HG02642 (cell line): Measurements from ENCODE around the gene AHRR.
A peak's percentile ranks its signal among the peaks of the same experiment; 100 is the strongest.

ENCODE experiments used
- ATAC-seq: cut with Tn5 transposase; IDR thresholded peaks from one replicate; pipeline ENCODE4 v1.9.1; 2021; ENCODE audit warnings: mild to moderate bottlenecking; ENCODE audit not compliant: unreplicated experiment, poor library complexity

The AHRR gene

GRCh38 chr5:451587-452458 lies 130.3 kb downstream of the AHRR start:
- no peak for ATAC-seq

GRCh38 chr5:452978-453710 lies 131.6 kb downstream of the AHRR start:
- no peak for ATAC-seq

GRCh38 chr5:453725-454481 lies 132.4 kb downstream of the AHRR start:
- no peak for ATAC-seq

- no peak for ATAC-seq
Measured at GRCh38 chr5:454936-455335, 133.4 kb downstream of the AHRR start.

DNA sequence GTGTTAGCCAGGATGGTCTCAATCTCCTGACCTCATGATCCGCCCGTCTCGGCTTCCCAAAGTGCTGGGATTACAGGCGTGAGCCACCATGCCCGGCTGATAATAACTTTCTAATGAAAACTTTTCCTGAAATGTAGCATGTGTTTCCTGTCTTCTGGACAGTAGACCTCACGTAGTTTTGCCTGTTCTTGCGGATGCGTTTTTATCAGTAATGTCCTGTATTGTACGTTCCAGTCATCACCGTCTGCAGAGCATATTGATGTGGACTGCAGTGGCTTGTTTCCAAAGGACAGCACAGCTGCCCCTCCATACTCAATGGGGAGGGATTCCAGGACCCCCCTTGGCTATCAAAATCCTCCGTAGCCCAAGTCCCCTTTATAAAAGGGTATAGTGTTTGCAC lies 134.3 kb downstream of the AHRR start:
- ATAC-seq: no peak

DNA sequence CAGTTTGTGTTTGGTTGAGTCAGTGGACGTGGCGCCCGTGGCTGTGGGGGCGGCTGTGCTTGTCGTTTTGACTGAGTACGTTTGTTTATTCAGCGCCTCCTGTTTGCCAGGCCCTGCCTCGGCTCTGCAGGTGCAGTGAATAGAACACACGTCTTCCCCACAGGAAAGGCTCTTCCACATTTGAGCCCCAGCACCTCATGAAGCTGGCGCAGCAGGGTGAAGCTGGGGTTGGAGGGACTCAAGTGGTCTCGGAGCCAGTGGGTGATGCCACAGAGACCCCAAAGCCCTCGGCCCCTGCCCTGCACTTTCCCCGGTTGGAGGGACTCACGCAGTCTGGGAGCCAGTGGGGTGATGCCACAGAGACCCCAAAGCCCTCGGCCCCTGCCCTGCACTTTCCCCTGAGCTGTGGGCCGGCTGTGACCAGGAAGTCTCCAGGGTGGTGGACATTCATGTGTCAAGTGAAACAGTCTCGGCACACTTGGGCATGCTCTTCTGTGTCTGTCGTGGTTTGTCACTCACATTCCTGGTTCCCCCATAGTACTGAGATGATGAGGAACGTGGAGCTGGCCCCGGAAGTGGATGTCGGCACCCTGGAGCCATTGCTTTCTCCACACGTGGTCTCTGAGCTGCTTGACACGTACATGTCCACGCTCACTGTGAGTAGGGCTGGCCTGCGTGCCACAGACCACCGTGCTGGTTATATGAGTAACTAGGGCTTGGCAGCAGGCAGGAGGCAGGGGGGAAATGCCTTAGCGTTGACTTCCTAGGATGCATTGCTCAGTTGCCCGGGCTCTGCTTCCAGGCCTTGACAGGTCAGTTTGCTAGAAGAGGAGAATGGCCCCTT lies 135.1 kb downstream of the AHRR start:
- ATAC-seq: no peak

GRCh38 chr5:457195-457961 lies 135.9 kb downstream of the AHRR start:
- ATAC-seq: no peak

DNA sequence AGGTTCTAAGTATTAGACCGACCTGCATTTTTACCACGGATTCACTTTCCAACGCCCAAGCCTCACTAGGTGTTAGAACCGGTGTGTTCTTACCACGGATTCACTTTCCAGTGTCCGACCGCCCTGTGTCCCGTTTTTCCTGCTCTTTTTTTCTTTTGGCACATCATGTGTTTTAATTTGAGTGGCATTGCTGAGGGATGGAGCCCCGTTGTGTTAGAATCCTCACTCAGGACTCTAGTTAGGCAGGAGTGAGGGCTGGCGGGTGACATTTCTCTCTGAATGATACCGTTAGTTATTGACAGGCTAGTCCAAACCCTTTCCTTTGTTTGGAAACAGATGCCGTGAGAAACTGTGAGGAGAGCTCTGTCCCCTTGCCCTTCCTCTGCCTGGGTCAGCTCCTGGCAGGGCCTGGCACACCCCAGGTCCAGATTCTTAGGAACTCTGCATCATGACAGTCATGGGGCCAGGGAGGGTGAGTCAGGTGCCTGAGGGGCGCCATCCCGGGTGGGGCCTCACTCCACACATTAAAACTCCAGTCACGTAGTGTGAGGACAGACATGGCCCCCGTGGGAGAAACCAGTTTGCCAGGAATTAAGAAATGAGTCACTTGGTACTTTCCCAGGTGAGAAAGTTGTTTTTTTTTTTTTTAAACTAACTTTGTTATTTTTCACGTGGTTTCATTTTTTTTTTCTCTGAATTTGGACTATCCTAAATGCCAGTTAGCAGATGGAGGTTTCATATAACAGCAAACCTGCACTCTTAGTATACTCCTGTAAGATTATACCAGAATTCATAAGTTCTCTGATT lies 137.2 kb downstream of the AHRR start:
- peak; percentile 62 for ATAC-seq

DNA sequence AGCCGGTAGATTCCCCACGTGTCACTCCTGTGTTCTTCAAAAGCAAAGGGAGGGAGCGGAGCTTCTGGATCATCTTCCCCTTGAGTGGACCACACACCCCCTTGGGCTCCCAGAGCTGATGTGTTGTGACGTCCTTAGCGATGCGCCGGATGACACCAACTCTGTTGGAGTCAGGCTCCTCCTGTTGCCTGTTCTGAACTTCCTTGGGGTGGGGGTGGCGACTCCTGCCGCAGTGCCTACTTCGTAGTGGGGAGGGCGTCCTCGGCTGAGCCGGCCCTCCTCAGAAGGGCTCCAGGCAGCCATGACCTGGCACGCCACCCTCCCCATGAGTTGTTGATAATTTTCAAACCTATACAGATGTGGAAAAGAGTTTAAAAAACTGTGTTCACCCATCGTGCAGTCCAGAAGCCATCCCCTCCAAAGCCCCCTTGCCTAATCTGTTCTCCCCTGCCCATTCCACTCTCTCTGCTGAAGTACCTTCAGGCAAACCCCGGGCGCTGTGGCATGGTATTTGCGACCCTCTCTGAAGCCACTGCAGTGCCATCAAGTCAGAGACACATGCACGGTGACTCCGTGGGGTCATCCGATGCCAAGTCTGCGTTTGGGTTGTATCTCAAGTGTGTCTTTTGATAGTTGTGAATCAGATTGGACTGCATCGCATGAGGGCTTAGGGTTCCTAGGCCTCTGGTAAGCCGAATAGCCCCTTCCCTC lies 138.2 kb downstream of the AHRR start:
- ATAC-seq: no peak

- no peak for ATAC-seq
Measured at GRCh38 chr5:460273-460625, 138.7 kb downstream of the AHRR start.

DNA sequence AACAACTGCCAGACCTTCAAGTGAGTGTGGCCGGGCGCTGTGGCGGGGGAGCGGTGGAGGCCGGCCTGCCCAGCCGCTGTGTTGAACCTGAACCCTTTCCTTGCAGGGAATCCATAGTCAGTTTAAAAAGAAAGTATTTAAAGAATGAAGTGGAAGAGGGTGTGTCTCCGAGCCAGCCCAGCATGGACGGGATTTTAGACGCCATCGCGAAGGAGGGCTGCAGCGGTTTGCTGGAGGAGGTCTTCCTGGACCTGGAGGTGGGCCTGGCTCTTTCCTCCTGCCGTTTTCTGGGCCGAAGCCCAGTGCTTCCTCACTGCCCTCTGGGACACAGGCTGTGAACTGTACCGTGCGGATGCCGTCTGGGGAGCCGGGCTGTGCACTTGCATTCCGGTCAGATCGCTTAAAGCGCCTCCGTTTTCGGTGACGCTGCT lies 140.6 kb downstream of the AHRR start:
- no peak for ATAC-seq

DNA sequence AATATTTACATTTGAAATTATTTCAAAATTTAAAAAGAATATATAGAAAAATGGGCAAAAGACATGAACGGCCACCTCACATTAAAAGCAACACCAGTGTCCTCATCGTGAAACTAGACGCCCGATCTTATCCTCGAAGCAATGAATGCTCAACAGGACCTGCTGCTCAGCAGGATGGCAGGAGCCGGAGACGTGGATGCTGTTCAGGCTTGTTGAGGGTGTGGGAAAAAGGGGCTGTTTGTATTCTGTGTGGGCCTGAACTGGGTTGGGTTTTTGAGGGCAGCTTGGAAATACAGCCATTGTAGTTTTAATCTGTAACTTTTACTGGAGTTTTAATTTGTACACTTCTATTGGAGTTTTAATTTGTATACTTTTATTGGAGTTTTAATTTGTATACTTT lies 141.8 kb downstream of the AHRR start:
- ATAC-seq: no peak

DNA sequence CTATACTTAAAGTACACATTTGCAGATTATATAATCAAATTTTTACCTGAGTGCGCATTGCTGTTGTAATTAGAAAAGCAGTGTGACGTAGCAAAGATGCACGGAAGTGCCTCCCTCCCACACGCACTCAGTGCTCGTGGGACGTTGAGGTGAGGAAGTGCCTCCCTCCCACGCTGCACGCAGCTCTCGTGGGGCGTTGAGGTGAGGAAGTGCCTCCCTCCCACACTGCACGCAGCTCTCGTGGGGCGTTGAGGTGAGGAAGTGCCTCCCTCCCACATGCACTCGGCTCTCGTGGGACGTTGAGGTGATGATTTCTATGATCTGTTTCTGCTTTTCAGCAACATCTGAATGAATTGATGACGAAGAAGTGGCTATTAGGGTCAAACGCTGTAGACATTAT lies 142.4 kb downstream of the AHRR start:
- no peak for ATAC-seq

DNA sequence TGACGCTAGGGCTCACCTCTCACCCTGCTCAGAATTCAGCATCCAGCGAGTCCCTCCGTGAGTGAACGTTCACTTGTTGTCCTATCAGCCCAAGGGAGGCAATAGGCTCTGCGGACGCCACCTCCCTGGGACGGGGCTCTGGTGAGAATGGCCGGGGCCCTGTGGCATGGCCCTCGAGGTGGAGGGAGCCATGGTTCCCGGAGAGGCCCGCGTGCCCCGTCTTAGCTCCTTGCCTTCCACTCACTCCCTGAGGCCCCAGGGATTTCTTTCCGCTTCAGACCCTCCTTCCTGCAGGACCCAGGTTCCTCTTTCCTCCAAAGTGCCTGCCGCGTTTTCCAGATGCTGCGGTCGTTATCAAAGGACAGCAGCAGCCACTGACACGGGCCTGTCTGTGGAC lies 142.9 kb downstream of the AHRR start:
- no peak for ATAC-seq

DNA sequence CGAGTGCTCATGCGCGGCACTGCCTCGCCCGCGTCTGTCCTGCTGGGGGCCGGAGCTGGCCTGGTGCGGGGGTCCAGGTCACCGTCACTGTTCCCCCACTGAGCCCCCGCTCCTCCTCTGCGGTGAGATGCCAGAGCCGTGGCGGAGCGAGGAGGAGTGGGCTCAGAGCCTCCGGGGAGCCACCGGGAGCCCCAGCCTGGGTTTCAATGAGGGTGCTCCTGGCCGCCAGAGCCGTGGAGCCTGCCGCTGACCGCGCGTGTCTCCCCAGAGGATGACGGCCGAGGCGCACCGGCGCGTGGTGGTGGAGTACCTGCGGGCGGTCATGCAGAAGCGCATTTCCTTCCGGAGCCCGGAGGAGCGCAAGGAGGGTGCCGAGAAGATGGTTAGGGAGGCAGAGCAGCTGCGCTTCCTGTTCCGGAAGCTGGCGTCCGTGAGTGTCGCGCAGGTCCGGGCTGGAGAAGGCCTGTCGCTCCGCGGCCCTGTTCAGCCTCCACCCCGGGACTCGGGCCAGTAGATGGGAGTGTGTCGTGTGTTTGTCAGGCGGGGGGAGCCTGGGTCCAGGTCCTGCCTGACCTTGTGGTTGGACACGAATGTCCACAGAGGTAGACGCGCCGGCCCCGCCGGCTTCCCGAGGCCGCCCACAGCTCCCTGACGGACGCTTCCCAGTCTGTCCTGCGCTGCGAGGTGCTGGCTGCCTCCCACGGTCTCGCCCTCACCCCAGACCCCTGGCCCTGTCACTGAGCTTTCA lies 143.5 kb downstream of the AHRR start:
- no peak for ATAC-seq

DNA sequence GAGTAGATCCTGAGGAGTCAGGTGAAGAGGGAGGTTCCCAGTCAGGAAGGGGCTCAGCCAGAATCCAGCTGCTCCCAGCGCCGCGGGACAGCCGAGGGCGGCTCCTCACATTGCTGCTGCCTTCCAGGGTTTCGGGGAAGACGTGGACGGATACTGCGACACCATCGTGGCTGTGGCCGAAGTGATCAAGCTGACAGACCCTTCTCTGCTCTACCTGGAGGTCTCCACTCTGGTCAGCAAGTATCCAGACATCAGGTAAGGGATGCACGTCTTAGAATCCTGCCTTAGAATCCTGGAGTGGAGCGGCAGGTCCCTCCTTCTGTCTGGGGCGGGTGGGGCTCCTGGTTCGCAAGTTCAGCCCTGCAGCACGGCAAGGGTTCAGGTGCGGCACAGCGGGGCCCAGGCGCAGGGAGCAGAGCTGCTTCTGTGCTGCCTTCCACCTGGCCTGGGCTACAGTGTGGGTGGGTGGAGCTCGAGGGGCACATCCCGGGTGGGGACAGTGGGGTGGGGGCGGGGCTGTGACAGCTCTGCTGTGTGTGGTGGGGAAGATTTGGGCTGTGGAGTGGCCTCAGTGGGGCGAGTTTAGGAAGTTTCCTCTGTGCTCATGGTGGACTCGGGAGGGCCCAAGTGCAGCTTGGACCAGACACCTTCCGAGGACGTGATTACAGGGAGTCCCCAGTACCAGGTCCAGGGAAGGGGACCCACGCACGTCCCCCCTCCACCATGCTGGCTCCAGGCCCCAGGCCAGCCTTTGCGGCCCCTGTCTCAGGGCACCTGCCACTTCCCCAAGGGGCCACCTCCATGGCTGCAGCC lies 144.3 kb downstream of the AHRR start:
- ATAC-seq: no peak
